K562 (cell line): ENCODE measurements around the gene MIX23. TPM values are rescaled to one million over a fixed set of nuclear protein-coding genes. Genes with fewer than 3 reads are reported as not detected.

Experiments used
- DMBX1 ChIP-seq: fragments of 250-450 bp; sonication (Bioruptor Pico); IDR thresholded peaks from 2 replicates; pipeline ENCODE4 v1.8.0; 2022; ENCODE audit warnings: inconsistent platforms, mild to moderate bottlenecking, moderate library complexity, borderline replicate concordance
- HDAC6 ChIP-seq: IDR thresholded peaks from 2 replicates; pipeline ENCODE4 v1.6.1; 2012; ENCODE audit warnings: low read depth, mild to moderate bottlenecking, control low read depth, inconsistent platforms, low read length, moderate library complexity
- HDAC8 ChIP-seq: fragments of 450-650 bp; IDR thresholded peaks from 2 replicates; pipeline ENCODE4 v1.6.1; 2016; ENCODE audit warnings: mild to moderate bottlenecking, missing genetic modification characterization, moderate library complexity, missing compliant biosample characterization
- KLF1 ChIP-seq: fragments of 450-650 bp; IDR thresholded peaks from 2 replicates; pipeline ENCODE4 v1.6.1; 2016; ENCODE audit warnings: missing genetic modification characterization, missing compliant biosample characterization
- MTA1 ChIP-seq: fragments of 450-650 bp; IDR thresholded peaks from 2 replicates; pipeline ENCODE4 v1.6.1; 2017; ENCODE audit warnings: borderline replicate concordance
- MXI1 ChIP-seq: IDR thresholded peaks from 2 replicates; pipeline ENCODE4 v1.6.1; 2011; ENCODE audit warnings: low read depth, mild to moderate bottlenecking, improper control_type of control experiment, low read length
- NFRKB ChIP-seq: fragments of 450-650 bp; IDR thresholded peaks from 2 replicates; pipeline ENCODE4 v1.6.1; 2016; ENCODE audit warnings: low read depth
- PCBP1 ChIP-seq: fragments of 200-400 bp; formaldehyde crosslinking; IDR thresholded peaks from 2 replicates; pipeline ENCODE4 v1.6.1; 2018; ENCODE audit warnings: mild to moderate bottlenecking, low read depth, low read length; ENCODE audit not compliant: poor library complexity, severe bottlenecking
- PRPF4 ChIP-seq: fragments of 200-400 bp; formaldehyde crosslinking; IDR thresholded peaks from one replicate; pipeline ENCODE4 v1.6.1; 2017; ENCODE audit warnings: low read length, low read depth, mild to moderate bottlenecking; ENCODE audit not compliant: insufficient read depth, poor library complexity, severe bottlenecking
- STAT5A ChIP-seq: IDR thresholded peaks from 2 replicates; pipeline ENCODE4 v1.6.1; 2012; ENCODE audit warnings: low read length, inconsistent platforms, borderline replicate concordance
- XRCC4 ChIP-seq: IDR thresholded peaks from one replicate; pipeline ENCODE4 v1.6.1; 2011; ENCODE audit not compliant: insufficient read depth, insufficient read length; ENCODE audit errors: extremely low read depth
- ZFX ChIP-seq: sonication (generic); formaldehyde crosslinking; IDR thresholded peaks from 2 replicates; pipeline ENCODE4 v1.8.0; 2022; ENCODE audit warnings: mild to moderate bottlenecking, missing genetic modification reagents, moderate library complexity
- ZKSCAN3 ChIP-seq: fragments of 250-450 bp; sonication (Bioruptor Pico); IDR thresholded peaks from 2 replicates; pipeline ENCODE4 v1.4.0; 2020
- ZNF431 ChIP-seq: sonication (generic); formaldehyde crosslinking; IDR thresholded peaks from 2 replicates; pipeline ENCODE4 v1.8.0; 2022; ENCODE audit warnings: mild to moderate bottlenecking, missing genetic modification reagents
- ZNF75A ChIP-seq: fragments of 450-650 bp; formaldehyde crosslinking; IDR thresholded peaks from 2 replicates; pipeline ENCODE4 v1.4.0; 2020; ENCODE audit warnings: mild to moderate bottlenecking
- polyA plus RNA-seq, 8 experiments: library from polyadenylated mRNA; depleted of rRNA in 4 of 8; stranded (reverse) in 5 of 8; unstranded in 3 of 8; fragments of >200 nt; fragmentation: Nextera tagmentation in 2 of 8; fragmentation: Illumina TruSeq in 1 of 8; extraction: Ambion mirVana in 2 of 8; extraction: Trizol in 1 of 8; gene quantifications; 2 replicates each; pipeline versions ENCODE4 v1.2.1 to v1.2.3, GENCODE V29; 2011 to 2014; ENCODE audit warnings: inconsistent platforms in 1 of 8, missing spikeins in 1 of 8
- total RNA-seq, 7 experiments: library from RNA; depleted of rRNA in 6 of 7; stranded (reverse); fragments of >200 nt in 6 of 7; fragmentation: Illumina TruSeq in 2 of 7; extraction: Trizol in 2 of 7; gene quantifications; 2 replicates each; pipeline versions ENCODE4 v1.2.1 to v1.2.3, GENCODE V29; 2011 to 2021; ENCODE audit warnings: low replicate concordance in 1 of 7
- TF ChIP-seq, protein P1 (sequence below), 2 experiments: fragments of 250-450 bp in 1 of 2; fragments of 450-650 bp in 1 of 2; sonication (Bioruptor Pico) in 1 of 2; IDR thresholded peaks; 2 replicates each; pipeline versions ENCODE4 v1.6.1 to v1.8.0; 2016 to 2021; ENCODE audit warnings: mild to moderate bottlenecking in 2 of 2, moderate library complexity in 2 of 2, missing compliant biosample characterization in 1 of 2, missing genetic modification characterization in 1 of 2
- TF ChIP-seq, protein P2 (sequence below), 2 experiments: fragments of 450-650 bp in 1 of 2; sonication (generic) in 1 of 2; formaldehyde crosslinking in 1 of 2; IDR thresholded peaks in 1 of 2; conservative IDR thresholded peaks in 1 of 2; 2 replicates each; pipeline versions ENCODE4 v1.6.1 to v1.8.1; 2016 to 2023; ENCODE audit warnings: mild to moderate bottlenecking in 2 of 2, moderate library complexity in 2 of 2, inconsistent platforms in 1 of 2, missing genetic modification reagents in 1 of 2
- TF ChIP-seq, protein P3 (sequence below): fragments of 250-450 bp; sonication (Bioruptor Pico); IDR thresholded peaks from 2 replicates; pipeline ENCODE4 v1.5.0; 2020; ENCODE audit warnings: mild to moderate bottlenecking
- TF ChIP-seq, protein P4 (sequence below): sonication (generic); formaldehyde crosslinking; IDR thresholded peaks from 2 replicates; pipeline ENCODE4 v1.8.1; 2023; ENCODE audit warnings: mild to moderate bottlenecking, missing genetic modification reagents
- TF ChIP-seq, protein P5 (sequence below): fragments of 450-650 bp; formaldehyde crosslinking; IDR thresholded peaks from 2 replicates; pipeline ENCODE4 v1.4.0; 2022; ENCODE audit warnings: mild to moderate bottlenecking, moderate library complexity

Gene MIX23
- total and polyA plus RNA-seq, 9 of the 15 experiments (the other 6 are each of a cell fraction or from before 2014, with no cell fraction given): 45.5 to 185 (median 106) TPM

DNA sequence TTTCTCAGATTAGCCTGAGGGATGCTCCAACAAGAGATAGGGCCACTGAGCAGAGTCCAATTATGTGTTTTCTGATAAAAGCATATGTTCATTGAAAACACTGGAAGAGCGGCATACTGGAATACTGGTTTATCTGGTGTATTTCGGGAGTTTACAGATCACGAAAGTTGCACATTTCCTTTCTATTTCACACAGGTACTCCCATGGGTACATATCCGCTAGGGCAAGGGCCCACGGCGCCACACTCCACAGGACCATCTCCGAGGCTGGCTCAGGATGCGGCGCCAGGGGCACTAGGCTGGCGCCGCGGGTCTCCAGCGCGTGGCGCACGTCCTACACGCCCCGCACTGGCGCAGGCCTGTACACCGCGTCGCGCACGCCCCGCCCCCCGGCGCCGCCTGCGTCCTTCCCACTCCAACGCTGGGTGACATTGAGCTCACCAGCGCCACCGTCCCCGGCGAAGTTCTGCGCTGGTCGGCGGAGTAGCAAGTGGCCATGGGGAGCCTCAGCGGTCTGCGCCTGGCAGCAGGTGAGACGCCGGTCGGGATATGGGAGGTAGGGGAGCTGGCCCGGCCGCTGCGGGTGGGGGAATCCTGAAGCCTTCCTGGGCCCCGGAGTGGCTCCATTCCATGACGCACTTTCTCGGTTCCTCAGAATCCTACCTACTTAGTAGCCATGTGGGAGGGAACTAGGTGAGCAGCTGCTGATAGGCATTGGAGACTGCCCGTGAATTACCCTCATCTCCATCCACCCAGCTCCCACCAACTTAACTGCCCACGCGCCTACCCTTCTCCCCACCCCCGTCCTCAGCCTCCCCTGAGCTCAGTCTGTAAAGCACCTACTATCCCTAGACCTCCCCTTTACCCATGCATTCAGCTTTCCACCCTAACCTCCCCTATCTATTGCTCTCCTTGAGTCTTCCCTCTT, 1.0 kb upstream of the MIX23 start, which contains the start of gene FAM162A (continued):
- TF ChIP-seq PRPF4 (no peak), DMBX1 (CRISPR knock-in tag) (no peak), XRCC4 (no peak), MTA1 (no peak), PCBP1 (no peak), HDAC8 (tag) (no peak), ZKSCAN3 (CRISPR knock-in tag) (no peak), HDAC6 (no peak), ZNF431 (CRISPR knock-in tag) (peak; percentile 73; the same call in 1 of the 2 replicates), KLF1 (no peak), MXI1 (no peak; the same call in 1 of the 2 replicates), ZFX (CRISPR knock-in tag) (peak; percentile 81), NFRKB (no peak), STAT5A (no peak), ZNF75A (CRISPR knock-in tag) (no peak)
- TF ChIP-seq, protein P1, sequence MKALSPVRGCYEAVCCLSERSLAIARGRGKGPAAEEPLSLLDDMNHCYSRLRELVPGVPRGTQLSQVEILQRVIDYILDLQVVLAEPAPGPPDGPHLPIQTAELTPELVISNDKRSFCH (CRISPR knock-in tag; IDR thresholded peaks at IDR 0.05): no peak
- TF ChIP-seq, protein P1 (tag; IDR thresholded peaks at IDR 0.05): no peak
- TF ChIP-seq, protein P2, sequence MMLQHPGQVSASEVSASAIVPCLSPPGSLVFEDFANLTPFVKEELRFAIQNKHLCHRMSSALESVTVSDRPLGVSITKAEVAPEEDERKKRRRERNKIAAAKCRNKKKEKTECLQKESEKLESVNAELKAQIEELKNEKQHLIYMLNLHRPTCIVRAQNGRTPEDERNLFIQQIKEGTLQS (IDR thresholded peaks at IDR 0.05): no peak
- TF ChIP-seq, protein P2 (CRISPR knock-in tag; conservative IDR thresholded peaks at IDR 0.05): no peak
- TF ChIP-seq, protein P3, sequence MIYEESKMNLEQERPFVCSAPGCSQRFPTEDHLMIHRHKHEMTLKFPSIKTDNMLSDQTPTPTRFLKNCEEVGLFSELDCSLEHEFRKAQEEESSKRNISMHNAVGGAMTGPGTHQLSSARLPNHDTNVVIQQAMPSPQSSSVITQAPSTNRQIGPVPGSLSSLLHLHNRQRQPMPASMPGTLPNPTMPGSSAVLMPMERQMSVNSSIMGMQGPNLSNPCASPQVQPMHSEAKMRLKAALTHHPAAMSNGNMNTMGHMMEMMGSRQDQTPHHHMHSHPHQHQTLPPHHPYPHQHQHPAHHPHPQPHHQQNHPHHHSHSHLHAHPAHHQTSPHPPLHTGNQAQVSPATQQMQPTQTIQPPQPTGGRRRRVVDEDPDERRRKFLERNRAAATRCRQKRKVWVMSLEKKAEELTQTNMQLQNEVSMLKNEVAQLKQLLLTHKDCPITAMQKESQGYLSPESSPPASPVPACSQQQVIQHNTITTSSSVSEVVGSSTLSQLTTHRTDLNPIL (CRISPR knock-in tag): no peak
- TF ChIP-seq, protein P4, sequence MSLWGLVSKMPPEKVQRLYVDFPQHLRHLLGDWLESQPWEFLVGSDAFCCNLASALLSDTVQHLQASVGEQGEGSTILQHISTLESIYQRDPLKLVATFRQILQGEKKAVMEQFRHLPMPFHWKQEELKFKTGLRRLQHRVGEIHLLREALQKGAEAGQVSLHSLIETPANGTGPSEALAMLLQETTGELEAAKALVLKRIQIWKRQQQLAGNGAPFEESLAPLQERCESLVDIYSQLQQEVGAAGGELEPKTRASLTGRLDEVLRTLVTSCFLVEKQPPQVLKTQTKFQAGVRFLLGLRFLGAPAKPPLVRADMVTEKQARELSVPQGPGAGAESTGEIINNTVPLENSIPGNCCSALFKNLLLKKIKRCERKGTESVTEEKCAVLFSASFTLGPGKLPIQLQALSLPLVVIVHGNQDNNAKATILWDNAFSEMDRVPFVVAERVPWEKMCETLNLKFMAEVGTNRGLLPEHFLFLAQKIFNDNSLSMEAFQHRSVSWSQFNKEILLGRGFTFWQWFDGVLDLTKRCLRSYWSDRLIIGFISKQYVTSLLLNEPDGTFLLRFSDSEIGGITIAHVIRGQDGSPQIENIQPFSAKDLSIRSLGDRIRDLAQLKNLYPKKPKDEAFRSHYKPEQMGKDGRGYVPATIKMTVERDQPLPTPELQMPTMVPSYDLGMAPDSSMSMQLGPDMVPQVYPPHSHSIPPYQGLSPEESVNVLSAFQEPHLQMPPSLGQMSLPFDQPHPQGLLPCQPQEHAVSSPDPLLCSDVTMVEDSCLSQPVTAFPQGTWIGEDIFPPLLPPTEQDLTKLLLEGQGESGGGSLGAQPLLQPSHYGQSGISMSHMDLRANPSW: no peak
- TF ChIP-seq, protein P5, sequence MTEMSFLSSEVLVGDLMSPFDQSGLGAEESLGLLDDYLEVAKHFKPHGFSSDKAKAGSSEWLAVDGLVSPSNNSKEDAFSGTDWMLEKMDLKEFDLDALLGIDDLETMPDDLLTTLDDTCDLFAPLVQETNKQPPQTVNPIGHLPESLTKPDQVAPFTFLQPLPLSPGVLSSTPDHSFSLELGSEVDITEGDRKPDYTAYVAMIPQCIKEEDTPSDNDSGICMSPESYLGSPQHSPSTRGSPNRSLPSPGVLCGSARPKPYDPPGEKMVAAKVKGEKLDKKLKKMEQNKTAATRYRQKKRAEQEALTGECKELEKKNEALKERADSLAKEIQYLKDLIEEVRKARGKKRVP (CRISPR knock-in tag): no peak
